LNCAP (cell line): ENCODE data around the gene MRPL10.

Experiments used
- CTCF ChIP-seq: fragments of 450-650 bp; IDR thresholded peaks from 2 replicates; pipeline ENCODE4 v1.5.1; 2017; ENCODE audit warnings: mild to moderate bottlenecking

The MRPL10 gene

GRCh38 chr17:47819475-47819874, 11.9 kb downstream of the MRPL10 start:
- no peak for TF ChIP-seq CTCF

DNA sequence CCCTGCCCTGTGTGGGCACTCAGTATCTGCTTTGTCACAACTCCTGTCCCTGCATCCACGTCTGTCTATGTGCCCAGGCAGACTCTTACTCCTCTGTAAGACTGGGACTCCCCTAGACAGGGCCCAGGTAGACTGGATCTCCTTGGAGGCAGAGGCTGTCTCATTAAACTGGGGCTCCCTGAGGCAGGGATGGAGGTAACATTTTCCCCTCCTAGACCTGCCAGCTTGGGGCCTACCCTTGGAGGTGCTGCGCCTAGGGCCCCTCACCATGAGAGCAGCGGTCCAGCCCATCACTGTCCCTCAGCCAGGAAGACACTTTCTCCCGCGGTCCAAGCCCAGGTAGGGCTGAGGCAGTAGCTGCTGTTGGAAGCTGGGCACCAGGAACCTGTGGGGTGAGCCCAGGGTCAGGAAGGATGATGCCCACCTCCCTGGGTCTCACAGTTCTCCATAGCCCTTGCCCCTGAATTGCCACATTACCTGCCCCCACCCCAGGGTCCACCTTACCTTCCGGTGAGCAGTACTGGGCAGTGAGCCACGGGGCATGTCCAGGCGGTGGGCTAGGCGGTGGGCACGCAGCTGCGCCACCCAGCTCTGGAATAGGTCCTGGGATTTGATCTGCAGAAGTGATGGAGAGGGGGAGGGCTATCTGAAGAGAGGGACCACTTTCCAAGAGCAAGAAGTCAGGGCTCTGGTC, 13.2 kb downstream of the MRPL10 start:
- no peak for TF ChIP-seq CTCF

DNA sequence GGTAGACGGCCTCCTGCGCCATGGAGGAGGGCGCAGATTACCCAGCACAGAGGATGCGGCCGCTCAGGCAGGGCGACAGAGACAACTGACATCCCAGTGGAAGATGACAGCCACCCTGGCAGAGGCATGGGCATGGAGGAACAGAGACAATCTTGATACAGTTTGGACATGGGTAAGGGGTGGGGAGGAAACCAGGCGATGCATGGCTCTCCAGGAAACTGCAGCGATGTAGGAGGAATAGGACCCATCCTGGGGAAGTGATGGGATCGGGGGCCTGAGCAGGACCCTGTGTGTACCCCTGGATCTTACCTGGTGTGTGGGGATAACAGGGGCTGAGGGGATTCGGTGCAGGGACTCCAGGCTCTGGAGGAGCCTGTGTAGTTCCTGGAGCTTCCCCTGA, 14.4 kb downstream of the MRPL10 start:
- no peak for TF ChIP-seq CTCF

- TF ChIP-seq CTCF, result no peak
Observed at GRCh38 chr17:47816111-47816735, 15.1 kb downstream of the MRPL10 start.

GRCh38 chr17:47815106-47815918, 16.0 kb downstream of the MRPL10 start:
- TF ChIP-seq CTCF, result no peak

- no peak for TF ChIP-seq CTCF
Observed at GRCh38 chr17:47813512-47814031, 17.8 kb downstream of the MRPL10 start.

DNA sequence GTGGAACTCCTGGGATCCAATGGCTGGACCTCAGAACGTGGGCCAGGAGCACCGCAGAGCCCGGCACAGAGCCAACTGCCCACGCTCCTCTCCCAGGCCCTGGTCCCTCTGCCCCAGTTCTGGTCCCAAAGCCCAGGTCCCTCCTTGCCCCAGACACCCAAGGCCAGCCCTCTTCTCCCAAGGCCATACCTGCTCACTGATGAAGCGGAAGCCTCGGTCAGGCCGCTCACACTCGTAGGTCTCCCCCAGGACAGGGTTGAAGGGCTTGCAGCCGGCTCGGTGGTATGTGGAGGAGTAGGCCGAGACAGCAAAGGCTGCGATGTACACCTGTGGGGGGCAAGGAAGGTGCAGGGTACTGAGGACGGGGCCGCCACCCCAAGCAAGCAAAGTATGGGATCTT, 18.3 kb downstream of the MRPL10 start:
- TF ChIP-seq CTCF, result no peak
